Breast epithelium (tissue), 4 donors: ENCODE results near the gene NR3C2. TPM values are rescaled to one million over a fixed set of nuclear protein-coding genes. Genes with fewer than 3 reads are reported as not detected.

ENCODE experiments used
- DNase-seq, 2 donors: peaks; one replicate each; pipeline ENCODE4 v3.0.0-alpha.2; 2019; ENCODE audit warnings: low spot score in 2 of 2
- H3K27ac ChIP-seq, 2 donors: fragments of 200-600 bp; sonication (generic) in 1 of 2; one replicate each; pipeline ENCODE4 v1.5.1; 2016 to 2019; ENCODE audit warnings: mild to moderate bottlenecking in 1 of 2
- H3K27me3 ChIP-seq, 2 donors: fragments of 200-600 bp; sonication (generic) in 1 of 2; one replicate each; pipeline versions ENCODE4 v1.5.1 to v1.6.0; 2017 to 2019; ENCODE audit warnings: control low read depth in 1 of 2, mild to moderate bottlenecking in 1 of 2
- H3K36me3 ChIP-seq: fragments of 200-600 bp; one replicate; pipeline ENCODE4 v1.5.1; 2019
- H3K4me1 ChIP-seq, 2 donors: fragments of 200-600 bp; sonication (generic); one replicate each; pipeline ENCODE4 v1.5.1; 2016 to 2019; ENCODE audit warnings: control low read depth in 1 of 2
- H3K4me3 ChIP-seq, 3 donors: fragments of 200-600 bp; sonication (generic); 1 replicate in 2 of 3; 2 replicates in 1 of 3; pipeline ENCODE4 v1.5.1; 2016 to 2019; ENCODE audit warnings: mild to moderate bottlenecking in 3 of 3, moderate library complexity in 2 of 3
- H3K9me3 ChIP-seq, 2 donors: fragments of 200-600 bp; sonication (generic) in 1 of 2; one replicate each; pipeline ENCODE4 v1.5.1; 2016 to 2019; ENCODE audit warnings: control low read depth in 1 of 2
- CTCF ChIP-seq, 3 donors: fragments of 450-650 bp; IDR thresholded peaks; one replicate each; pipeline ENCODE4 v1.5.1; 2016 to 2017; ENCODE audit warnings: antibody characterized with exemption in 3 of 3, mild to moderate bottlenecking in 3 of 3, moderate library complexity in 3 of 3
- POLR2A ChIP-seq: fragments of 450-650 bp; IDR thresholded peaks from one replicate; pipeline ENCODE4 v1.6.1; 2016; ENCODE audit warnings: antibody characterized with exemption, mild to moderate bottlenecking, moderate library complexity
- POLR2AphosphoS5 ChIP-seq, 3 donors: sonication (generic); formaldehyde crosslinking; IDR thresholded peaks; one replicate each; pipeline ENCODE4 v1.6.1; 2017; ENCODE audit warnings: antibody characterized with exemption in 3 of 3
- intact Hi-C: fragments of 100-400 bp; cut with DNase I; formaldehyde crosslinking; loops from one replicate; pipeline ENCODE4 v1.15.1; 2023; ENCODE audit warnings: low total_unique reads
- total RNA-seq, 3 donors: library from RNA; depleted of rRNA; stranded (reverse); fragments of >200 nt; gene quantifications; one replicate each; pipeline ENCODE4 v1.1.0, GENCODE V29; 2016

The NR3C2 gene
- total RNA-seq, 3 donors from 2014 or later, result 8.0 to 39.5 (median 13.8) TPM

GRCh38 chr4:148061795-148062194 is 380.4 kb downstream of the NR3C2 start:
- H3K4me1 ChIP-seq, result no peaks in the 10 kb centered on the region
- TF ChIP-seq POLR2A (no peak), POLR2AphosphoS5 (IDR thresholded peaks at IDR 0.05) (no peak), CTCF (IDR thresholded peaks at IDR 0.05) (no peak)
- no peaks in the 10 kb centered on the region for H3K9me3 ChIP-seq
- no peak overlapping the region for H3K27ac ChIP-seq
- intact Hi-C loops, result no loop called here
- H3K27me3 ChIP-seq, result no peaks in the 10 kb centered on the region
- H3K4me3 ChIP-seq, result no peak overlapping the region
- H3K36me3 ChIP-seq, result no peaks in the 10 kb centered on the region
- no peak for DNase-seq

GRCh38 chr4:148061141-148061481 is 381.1 kb downstream of the NR3C2 start:
- intact Hi-C loops, result no loop called here
- Histone ChIP-seq H3K4me1 (no peaks in the 10 kb centered on the region), H3K9me3 (no peaks in the 10 kb centered on the region), H3K27ac (no peak overlapping the region), H3K27me3 (no peaks in the 10 kb centered on the region), H3K4me3 (no peak overlapping the region), H3K36me3 (no peaks in the 10 kb centered on the region)
- DNase-seq, result no peak
- no peak for TF ChIP-seq POLR2AphosphoS5 (IDR thresholded peaks at IDR 0.05)
- no peak for TF ChIP-seq CTCF (IDR thresholded peaks at IDR 0.05)
- TF ChIP-seq POLR2A, result no peak

GRCh38 chr4:148060264-148061140 is 381.7 kb downstream of the NR3C2 start:
- H3K9me3 ChIP-seq, result no peaks in the 10 kb centered on the region
- H3K36me3 ChIP-seq, result no peaks in the 10 kb centered on the region
- no peak for DNase-seq
- H3K4me1 ChIP-seq, result no peaks in the 10 kb centered on the region
- H3K27ac ChIP-seq, result no peak overlapping the region
- no peak overlapping the region for H3K4me3 ChIP-seq
- TF ChIP-seq POLR2A (no peak), CTCF (IDR thresholded peaks at IDR 0.05) (no peak), POLR2AphosphoS5 (IDR thresholded peaks at IDR 0.05) (no peak)
- H3K27me3 ChIP-seq, result no peaks in the 10 kb centered on the region
- intact Hi-C loops, result no loop called here

GRCh38 chr4:148059617-148060180 is 382.5 kb downstream of the NR3C2 start:
- Histone ChIP-seq H3K27me3 (no peaks in the 10 kb centered on the region), H3K36me3 (no peaks in the 10 kb centered on the region), H3K27ac (no peak overlapping the region), H3K4me3 (no peak overlapping the region), H3K9me3 (no peaks in the 10 kb centered on the region), H3K4me1 (no peaks in the 10 kb centered on the region)
- intact Hi-C loops, result no loop called here
- DNase-seq, result no peak
- TF ChIP-seq POLR2AphosphoS5 (IDR thresholded peaks at IDR 0.05), result no peak

GRCh38 chr4:148057984-148058859 is 384.0 kb downstream of the NR3C2 start:
- H3K4me1 ChIP-seq, result no peaks in the 10 kb centered on the region
- no peaks in the 10 kb centered on the region for H3K27me3 ChIP-seq
- H3K4me3 ChIP-seq, result no peak overlapping the region
- H3K27ac ChIP-seq, result no peak overlapping the region
- no peak for TF ChIP-seq POLR2AphosphoS5 (IDR thresholded peaks at IDR 0.05)
- TF ChIP-seq CTCF (IDR thresholded peaks at IDR 0.05), result no peak
- TF ChIP-seq POLR2A, result no peak
- intact Hi-C loops, result no loop called here
- DNase-seq, result no peak
- H3K36me3 ChIP-seq, result no peaks in the 10 kb centered on the region
- H3K9me3 ChIP-seq, result no peaks in the 10 kb centered on the region
